ENCODE results near the gene MAGI2.

DNA sequence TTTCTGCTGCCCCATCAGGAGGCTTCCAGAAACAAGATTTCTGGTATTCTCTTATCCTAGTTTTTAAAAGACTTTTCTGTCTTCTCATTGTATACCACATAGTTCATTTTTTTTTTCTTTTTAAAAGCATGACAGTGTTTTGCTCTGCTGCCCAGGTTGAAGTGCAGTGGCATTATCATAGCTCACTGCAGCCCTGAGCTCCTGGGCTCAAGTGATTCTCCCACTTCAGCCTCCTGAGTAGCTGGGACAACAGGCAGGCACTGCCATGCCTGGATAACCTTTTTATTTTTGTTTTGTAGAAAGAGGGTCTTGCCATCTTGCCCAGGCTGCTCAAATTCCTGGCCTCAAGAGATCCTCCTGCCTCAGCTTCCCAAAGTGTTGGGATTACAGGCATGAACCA, 757.6 kb downstream of the MAGI2 start:
- TF ChIP-seq, protein P1, sequence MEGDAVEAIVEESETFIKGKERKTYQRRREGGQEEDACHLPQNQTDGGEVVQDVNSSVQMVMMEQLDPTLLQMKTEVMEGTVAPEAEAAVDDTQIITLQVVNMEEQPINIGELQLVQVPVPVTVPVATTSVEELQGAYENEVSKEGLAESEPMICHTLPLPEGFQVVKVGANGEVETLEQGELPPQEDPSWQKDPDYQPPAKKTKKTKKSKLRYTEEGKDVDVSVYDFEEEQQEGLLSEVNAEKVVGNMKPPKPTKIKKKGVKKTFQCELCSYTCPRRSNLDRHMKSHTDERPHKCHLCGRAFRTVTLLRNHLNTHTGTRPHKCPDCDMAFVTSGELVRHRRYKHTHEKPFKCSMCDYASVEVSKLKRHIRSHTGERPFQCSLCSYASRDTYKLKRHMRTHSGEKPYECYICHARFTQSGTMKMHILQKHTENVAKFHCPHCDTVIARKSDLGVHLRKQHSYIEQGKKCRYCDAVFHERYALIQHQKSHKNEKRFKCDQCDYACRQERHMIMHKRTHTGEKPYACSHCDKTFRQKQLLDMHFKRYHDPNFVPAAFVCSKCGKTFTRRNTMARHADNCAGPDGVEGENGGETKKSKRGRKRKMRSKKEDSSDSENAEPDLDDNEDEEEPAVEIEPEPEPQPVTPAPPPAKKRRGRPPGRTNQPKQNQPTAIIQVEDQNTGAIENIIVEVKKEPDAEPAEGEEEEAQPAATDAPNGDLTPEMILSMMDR (conservative IDR thresholded peaks at IDR 0.05; ENCODE audit: low read length), result no peak
- no peak for TF ChIP-seq EZH2phosphoT487 (IDR thresholded peaks at IDR 0.05; ENCODE audit: borderline replicate concordance, low read depth, low read length)
